NCI-H1436 (cell line): Measurements from ENCODE around the gene CDRT15L2.
"Not testable (repeated sequence)": the region's sequence is repeated elsewhere in the genome, so short reads cannot be mapped to it uniquely, and the experiment has no call there.

ENCODE experiments used
- DNase-seq: peaks from one replicate; lab custom pipeline; 2025; lab: John Stamatoyannopoulos, UW

The CDRT15L2 gene

GRCh38 chr17:20579424-20579823, at the start of gene CDRT15L2:
CDRT15L2 (plus strand) TSS chr17:20579724; CDS start chr17:20579744, 20 bp downstream.
- not testable (repeated sequence) for DNase-seq

GRCh38 chr17:20530104-20530503, 49.4 kb upstream of the CDRT15L2 start:
- not testable (repeated sequence) for DNase-seq

GRCh38 chr17:20532544-20533090, 46.9 kb upstream of the CDRT15L2 start:
- DNase-seq = not testable (repeated sequence)

GRCh38 chr17:20533206-20533605, 46.3 kb upstream of the CDRT15L2 start:
- DNase-seq = not testable (repeated sequence)

- peak; percentile 59 for DNase-seq
These were observed 44.6 kb upstream of the CDRT15L2 start for GRCh38 chr17:20534711-20535550.

GRCh38 chr17:20540414-20540813, 39.1 kb upstream of the CDRT15L2 start:
- DNase-seq = not testable (repeated sequence)

- not testable (repeated sequence) for DNase-seq
These were observed 38.7 kb upstream of the CDRT15L2 start for GRCh38 chr17:20540865-20541264.

- not testable (repeated sequence) for DNase-seq
These were observed 37.5 kb upstream of the CDRT15L2 start for GRCh38 chr17:20541853-20542546.

- DNase-seq = not testable (repeated sequence)
These were observed 31.6 kb upstream of the CDRT15L2 start for GRCh38 chr17:20547923-20548322.

GRCh38 chr17:20552920-20553319, 26.6 kb upstream of the CDRT15L2 start:
- not testable (repeated sequence) for DNase-seq

GRCh38 chr17:20554728-20555127, 24.8 kb upstream of the CDRT15L2 start:
- DNase-seq = not testable (repeated sequence)

- DNase-seq = not testable (repeated sequence)
These were observed 24.2 kb upstream of the CDRT15L2 start for GRCh38 chr17:20555135-20556010.

GRCh38 chr17:20558096-20558495, 21.4 kb upstream of the CDRT15L2 start:
- DNase-seq = not testable (repeated sequence)

GRCh38 chr17:20559018-20559417, 20.5 kb upstream of the CDRT15L2 start:
- not testable (repeated sequence) for DNase-seq

GRCh38 chr17:20562587-20562986, 16.9 kb upstream of the CDRT15L2 start:
- no peak for DNase-seq

- DNase-seq = not testable (repeated sequence)
These were observed 14.3 kb upstream of the CDRT15L2 start for GRCh38 chr17:20565245-20565644.

- no peak for DNase-seq
These were observed 13.8 kb upstream of the CDRT15L2 start for GRCh38 chr17:20565711-20566110.

- not testable (repeated sequence) for DNase-seq
These were observed 12.8 kb upstream of the CDRT15L2 start for GRCh38 chr17:20566736-20567135.

- not testable (repeated sequence) for DNase-seq
These were observed 12.1 kb upstream of the CDRT15L2 start for GRCh38 chr17:20567421-20567820.

- not testable (repeated sequence) for DNase-seq
These were observed 10.9 kb upstream of the CDRT15L2 start for GRCh38 chr17:20568604-20569003.

- DNase-seq = not testable (repeated sequence)
These were observed 7.9 kb upstream of the CDRT15L2 start for GRCh38 chr17:20571653-20572052.

GRCh38 chr17:20573216-20573615, 6.3 kb upstream of the CDRT15L2 start:
- not testable (repeated sequence) for DNase-seq
